ENCODE data around the gene ZNF446.
"Not testable (repeated sequence)": the region's sequence is repeated elsewhere in the genome, so short reads cannot be mapped to it uniquely, and the experiment has no call there.

ZNF446 gene

DNA sequence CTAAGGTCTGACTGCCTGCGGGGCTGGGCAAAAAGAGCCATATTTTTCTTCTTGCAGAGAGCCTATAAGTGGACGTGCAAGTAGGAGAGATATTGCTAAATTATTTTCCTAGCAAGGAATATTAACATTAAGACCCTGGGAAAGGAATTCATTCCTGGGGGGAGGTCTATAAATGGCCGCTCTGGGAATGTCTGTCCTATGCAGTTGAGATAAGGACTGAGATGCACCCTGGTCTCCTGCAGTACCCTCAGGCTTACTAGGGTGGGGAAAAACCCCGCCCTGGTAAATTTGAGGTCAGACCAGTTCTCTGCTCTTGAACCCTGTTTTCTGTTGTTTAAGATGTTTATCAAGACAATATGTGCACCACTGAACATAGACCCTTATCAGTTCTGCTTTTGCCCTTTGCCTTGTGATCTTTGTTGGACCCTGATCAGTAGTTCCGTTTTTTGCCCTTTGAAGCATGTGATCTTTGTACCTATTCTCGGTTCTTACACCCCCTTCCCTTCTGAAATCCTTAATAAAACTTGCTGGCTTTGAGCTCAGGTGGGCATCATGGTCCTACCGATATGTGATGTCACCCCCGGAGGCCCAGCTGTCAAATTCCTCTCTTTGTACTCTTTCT lies 31.6 kb downstream of the ZNF446 start:
- DNase-seq (ENCODE audit: low read depth) = not testable (repeated sequence)

DNA sequence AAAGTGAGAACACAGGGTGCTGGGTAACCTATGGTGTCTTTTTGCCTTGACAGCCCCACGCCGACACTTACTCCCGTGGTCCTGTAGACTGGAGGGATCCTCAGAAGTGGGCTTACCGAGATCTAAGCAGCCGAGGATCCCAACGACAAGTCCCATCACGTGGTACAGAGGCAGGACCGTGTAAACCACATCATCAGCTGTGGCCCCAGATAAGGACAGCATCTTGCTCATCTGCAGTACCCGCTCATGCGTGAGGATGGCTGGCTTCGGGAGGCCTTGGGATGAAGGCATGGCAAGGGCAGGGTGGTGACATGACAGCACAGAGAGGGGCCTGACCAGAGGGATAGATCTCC lies 33.6 kb downstream of the ZNF446 start:
- DNase-seq (ENCODE audit: low read depth) = no peak

DNA sequence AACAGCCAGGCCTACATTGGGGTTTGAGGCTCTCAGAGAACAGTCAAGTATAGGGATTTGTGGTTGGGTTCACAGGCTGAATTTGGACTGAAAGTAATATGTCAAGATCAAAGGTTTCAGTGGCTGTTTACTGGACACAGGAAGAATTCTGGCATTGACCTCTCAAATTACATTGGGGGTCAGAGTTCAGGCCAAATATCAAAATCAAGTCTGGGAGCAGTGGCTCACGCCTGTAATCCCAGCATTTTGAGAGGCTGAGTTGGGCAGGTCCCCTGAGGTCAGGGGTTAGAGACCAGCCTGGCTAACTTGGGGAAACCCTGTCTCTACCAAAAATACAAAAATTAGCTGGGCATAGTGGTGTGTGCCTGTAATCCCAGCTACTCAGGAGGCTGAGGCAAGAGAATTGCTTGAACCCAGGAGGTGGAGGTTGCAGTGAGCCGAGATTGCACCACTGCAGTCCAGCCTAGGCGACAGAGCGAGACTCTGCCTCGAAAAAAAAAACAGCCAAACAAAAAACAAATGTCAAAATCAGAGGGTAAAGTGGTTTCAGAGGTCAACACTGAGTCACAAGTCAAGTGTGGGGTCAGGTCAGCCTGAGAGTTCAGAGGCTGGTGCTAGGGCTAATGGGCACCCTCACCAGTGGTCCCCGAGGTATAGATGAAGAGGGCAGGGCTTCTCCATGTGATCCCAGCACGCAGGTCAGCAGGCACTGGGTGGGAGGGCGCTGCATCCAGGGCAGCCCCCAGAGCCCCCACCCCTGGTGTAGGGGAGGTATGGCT lies 34.1 kb downstream of the ZNF446 start:
- DNase-seq (ENCODE audit: low read depth) = no peak

DNA sequence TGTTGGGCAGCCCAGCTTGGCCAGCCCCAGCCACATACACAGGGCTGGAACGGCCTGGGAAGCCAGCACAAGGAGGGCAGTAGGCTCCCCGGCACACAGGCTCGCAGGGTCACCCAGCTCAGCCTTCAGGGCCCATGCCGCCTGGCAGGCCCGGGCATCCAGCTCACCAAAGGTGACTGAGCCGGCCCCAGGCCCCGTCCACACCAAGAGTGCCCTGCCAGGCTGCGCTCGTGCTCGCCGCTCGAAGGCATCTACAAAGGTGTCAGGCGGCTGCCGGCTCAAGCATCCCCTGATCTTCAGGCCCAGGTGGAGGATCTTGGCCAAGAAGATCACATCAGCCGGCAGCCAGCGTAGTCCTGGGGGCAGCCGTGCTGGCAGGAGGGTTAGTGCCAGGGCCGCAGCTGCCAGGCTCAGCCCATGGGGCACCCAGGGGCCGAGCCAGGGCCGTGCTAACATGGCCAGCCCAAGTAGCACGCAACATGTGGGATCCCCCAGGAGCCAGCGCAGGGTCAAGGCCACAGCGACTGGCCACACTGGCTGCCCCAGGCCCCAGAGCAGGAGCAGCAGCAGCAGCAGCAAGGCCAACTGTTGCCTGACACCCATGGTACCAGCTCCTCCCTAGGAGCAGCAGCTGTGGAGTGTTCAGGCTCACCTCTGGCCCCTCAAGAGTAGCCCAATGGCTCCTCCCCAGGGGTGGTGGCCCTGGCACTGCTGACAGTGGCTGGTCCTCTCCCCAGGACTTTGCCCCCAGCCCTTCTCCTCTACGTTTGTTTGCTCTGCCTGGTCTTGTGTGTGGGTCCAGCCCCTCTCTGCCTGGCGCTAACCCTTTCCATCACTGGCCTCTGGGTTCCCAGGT lies 35.4 kb downstream of the ZNF446 start, which contains the start of gene SLC27A5:
Gene SLC27A5, minus strand, starts transcription at position 640 of the 856 bp plus-strand sequence. Its CDS starts 37 bp downstream, at position 603.
- DNase-seq (ENCODE audit: low read depth) = no peak

DNA sequence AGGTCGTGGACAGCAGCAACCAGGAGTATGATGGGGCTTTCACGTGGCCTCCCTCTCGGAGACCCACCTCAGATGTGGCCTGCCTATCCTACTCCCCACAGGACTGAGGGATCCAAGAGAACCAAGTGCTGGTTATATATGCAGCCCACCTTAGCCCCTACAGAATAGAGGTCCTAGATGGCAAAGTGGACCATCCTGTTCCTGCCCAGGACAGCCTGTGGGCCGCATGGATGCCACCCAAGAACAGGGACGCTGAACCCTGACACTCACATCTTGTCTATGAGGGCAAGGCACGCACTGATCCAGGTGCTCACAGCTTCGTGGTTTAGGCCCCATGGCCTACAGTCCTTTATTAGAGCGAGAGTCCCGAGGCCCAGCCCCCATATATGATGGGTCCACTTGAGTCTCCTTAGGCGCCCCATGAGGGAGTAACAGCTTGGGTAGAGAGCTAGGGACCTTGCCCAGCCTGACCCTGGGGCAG lies 37.1 kb downstream of the ZNF446 start:
- DNase-seq (ENCODE audit: low read depth) = no peak

DNA sequence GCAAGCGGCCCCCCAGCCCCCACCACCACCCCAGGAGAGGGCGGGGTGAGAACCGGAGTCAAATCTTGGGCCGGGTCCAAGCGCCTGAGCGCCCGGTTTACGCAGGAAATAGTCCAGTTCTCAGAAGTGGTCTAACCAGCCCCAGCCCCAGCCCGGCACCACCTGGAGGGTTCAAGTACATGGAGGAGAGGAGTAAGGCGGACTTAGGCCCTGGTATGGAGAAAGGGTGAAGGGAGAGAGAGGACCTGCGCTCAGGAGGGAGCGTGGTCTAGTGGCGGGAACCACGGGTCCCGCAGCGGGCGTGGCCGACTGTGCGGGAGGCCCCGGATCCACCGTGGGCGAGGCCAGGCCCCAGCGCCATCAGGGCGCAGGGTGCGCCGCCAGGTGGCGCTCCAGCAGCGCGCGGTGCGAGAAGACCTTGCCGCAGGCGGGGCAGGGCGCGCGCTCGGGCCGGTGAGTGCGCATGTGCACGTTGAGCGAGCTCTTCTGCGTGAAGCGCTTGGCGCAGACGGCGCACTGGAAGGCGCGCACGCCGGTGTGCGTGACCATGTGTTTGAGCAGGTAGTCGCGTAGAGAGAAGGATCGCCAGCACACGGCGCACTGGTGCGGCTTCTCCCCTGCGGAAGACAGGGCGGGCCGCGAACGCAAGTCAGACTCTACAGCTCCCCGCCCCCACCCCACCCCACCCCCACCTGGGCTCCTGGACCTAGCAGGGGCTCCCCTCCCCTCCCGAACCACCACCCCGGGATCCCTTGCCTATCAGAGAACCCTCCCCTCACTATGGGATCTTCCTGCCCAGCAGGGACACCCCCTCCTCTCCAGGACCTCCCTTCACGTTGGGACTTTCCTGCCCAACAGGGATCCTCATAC lies 37.8 kb downstream of the ZNF446 start:
- no peak for DNase-seq (ENCODE audit: low read depth)

DNA sequence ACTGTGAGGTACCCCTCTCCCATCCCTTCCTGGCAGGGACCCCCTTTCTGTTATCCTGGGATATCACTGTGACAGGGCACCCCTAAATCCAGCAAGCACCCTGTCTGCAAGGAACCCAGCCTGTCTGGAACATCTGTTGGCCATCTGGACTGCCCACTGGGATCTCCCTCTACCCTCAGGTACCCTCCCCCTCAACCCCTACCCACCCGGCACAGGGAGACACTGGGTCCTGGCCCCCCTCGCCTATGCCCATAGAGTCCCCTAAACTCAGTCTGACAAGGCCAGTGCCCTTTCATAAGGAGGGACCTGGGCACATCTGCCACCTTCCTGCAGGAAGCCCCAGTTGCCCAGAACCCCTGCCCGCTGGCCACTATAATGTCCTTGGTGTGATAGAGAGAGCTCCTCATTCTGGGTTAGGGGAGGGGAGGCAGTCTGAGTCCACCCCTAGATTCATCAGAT lies 38.4 kb downstream of the ZNF446 start:
- no peak for DNase-seq (ENCODE audit: low read depth)

DNA sequence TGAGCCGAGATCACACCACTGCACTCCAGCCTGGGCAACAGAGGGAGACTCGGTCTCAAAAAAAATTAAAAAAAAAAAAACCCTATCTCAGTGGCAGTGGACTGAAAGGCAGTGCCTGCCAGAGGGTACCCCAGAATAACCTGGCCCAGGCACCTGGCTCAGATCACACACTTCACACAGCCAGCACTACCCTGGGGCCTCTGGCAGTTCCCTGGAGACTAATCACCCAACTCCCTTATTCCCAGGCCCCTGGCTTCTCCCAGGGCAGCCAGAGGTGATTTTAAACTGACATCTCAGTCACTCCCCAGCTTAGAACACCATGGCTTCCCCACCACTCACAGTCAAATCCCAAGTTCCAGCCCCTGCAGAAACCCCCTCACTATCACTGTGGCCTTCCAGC lies 39.1 kb downstream of the ZNF446 start:
- DNase-seq (ENCODE audit: low read depth) = no peak

DNA sequence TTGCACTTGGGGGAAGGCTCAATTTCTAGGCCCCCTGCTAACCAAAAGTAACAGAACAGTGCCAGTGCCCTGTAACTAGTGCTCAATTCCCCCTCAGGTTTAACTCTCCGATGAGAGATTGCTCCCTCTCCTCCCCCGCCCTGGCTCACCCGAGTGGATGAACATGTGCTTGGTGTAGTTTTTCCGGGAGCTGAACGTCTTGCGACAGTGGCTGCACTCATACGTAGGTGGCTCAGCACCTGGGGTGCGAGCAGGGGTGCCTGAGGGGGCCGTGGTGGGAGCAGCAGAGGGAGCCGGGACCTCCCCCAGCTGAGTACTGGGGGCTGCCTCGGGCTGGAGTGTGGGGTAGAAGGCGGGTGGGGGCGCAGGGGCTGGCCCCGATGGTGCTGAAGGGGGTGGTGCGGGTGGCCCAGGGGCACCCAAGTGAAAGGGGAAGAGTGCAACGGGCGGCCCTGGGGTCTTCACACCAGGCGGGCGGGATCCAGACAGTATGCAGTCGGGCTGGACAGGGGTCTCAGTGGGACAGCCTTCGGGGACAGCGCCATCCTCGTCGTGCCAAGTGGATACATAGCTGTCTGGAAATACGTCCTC lies 40.2 kb downstream of the ZNF446 start:
- DNase-seq (ENCODE audit: low read depth) = no peak

DNA sequence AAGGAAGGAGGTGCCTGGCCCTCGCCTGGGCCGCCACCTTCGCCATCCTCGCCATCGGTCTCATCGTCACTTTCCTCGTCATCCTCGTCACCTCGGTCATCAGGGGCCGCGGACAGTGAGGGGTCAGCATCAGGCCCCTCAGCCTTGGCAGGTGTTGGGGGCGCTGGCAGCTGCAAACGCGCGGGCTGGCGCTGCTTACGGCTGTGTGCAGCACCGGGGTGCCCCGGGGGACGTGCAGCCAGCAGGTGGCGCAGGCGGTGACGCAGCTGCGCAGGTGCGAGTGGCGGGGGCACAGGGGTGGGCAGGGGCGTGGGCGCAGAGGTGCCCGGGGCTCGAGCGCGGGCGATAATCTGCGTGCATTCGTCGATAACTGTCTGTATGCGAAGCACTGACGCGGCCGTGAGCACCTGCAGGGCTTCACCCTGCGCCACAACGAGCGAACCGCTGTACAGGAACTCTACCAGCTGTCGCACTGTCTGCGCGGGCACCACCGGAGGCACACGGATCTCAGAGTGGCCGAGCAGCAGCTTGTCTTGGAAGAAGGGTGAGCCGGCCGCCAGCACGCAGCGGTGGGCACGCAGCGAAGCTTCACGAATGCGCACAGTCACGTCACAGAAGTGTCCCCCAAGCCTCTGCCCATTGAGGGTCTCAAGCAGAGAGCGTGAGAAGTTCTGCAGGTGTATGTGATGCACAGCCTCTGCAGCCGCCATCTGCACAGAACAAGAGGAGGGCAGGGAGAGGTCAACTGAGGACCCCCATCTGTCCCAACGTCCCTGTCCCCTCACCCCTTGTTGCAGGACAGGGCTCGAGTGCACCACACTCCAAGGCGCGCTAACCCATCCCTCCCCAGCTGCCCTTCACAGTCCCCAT lies 41.0 kb downstream of the ZNF446 start:
- no peak for DNase-seq (ENCODE audit: low read depth)

DNA sequence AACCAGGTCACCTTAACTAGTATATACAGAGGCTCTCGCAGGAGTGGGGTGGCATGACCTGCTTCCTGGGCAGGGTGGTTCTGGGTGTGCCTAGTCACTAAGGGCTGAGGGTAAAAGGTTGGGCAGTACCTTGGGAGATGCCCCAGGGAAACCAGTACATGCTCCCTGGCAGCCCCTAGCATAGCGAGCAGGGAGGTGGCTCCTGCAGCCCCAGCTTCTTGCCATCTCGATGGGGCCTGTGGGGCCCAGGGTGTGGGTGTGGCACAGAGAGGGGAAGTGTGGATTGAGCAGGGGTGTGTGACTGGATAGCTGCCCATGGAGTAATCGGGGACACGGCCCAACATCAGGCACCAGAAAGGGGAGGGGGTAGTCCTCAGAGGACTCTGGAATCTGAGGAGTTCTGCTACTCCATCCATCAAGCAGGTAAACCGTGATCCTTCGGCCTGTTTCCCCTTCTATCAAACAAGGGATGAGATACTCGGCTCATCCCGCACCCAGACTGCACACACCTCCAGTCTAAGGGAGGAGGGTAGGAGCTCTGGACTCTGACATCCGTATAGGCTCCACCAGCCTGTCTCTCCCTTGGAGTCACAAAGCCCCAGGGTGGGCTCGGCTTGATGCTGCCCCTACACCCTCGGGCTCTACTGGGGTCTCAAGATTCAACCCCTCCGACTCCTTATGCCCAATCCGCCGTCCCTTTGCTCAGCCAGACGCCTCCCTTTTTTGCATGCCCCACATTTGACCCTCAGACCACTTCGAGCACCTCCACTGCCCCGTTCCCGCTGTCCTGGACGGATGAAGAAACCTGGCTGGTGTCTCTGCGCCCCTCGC lies 42.3 kb downstream of the ZNF446 start:
- DNase-seq (ENCODE audit: low read depth) = no peak

DNA sequence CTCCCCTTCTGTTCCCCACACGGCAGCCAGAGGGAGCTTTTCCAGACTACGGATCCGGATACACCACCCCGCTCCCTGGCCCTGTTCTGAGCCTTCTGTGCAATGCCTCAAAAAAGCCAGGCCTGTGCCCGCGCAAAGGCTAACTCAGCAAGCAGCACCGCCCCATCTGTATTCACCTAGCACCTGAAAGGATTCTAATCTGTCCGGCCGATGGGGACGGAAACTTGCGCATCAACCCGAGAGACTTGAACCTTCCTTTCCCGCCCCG lies 42.9 kb downstream of the ZNF446 start:
- peak; percentile 32 for DNase-seq (ENCODE audit: low read depth)

DNA sequence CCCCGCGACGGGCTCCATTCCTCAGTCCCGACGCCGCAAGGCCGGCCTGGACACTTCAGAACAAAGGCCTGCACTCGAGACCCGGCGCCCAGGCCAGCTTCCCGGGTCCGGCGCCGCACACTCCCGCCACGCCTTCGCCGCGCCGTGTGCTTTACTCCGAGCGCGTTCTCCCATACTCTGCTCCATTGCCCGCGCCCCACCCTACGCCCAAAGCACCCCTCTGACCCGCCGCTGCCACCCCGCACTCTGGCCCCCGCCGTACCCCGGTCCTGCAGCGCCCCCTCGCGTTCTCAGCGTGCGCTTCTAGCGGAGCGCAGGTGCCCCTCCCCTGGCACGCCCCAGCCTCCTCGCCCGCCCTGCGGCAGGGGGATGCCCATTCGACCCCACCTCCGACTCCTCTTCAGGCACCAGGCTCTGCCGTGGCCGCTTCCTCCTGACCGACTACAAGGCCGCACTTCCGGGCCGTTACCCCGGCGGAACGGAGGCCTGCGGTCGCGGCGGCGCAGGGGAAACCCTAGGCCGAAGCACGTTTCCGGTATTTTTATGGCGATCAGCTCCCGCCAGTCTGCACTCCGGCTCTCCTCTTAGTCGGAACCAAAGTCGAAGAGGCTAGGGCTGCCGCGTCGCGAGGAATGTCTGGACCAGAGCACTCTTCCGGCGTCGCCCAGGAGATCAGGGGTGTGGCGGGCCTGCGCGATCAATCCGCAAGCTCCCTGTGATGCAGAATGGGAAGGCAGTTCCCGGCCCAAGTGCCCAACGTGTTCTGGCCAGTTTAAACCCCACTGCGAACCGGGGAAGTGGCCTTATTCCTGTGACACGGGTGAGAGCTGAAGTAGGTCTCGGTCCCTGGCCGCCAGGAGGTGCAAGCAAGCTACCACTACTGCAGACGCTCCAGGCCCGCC lies 43.5 kb downstream of the ZNF446 start, which contains the start of gene ZBTB45:
Gene ZBTB45, minus strand, starts transcription at position 456 of the 902 bp plus-strand sequence. CDS start 2,137 bp downstream, outside the sequence.
- DNase-seq (ENCODE audit: low read depth) = peak; percentile 81

DNA sequence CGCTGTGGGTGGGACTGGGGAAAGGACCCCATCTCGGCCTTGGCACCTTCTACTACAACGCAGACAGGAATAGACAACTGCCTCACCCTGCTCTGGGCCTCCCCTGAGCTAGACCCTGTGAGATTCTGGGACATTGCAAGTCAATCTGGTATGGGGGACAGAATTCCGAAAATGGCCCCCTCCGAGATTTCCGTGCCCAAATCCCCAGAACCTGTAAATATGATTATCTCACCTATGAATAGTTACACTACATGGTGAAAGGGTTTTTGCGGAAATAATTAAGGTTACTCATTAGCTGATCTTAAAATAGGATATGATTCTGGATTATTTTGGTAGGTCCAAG lies 44.1 kb downstream of the ZNF446 start:
- DNase-seq (ENCODE audit: low read depth) = no peak

DNA sequence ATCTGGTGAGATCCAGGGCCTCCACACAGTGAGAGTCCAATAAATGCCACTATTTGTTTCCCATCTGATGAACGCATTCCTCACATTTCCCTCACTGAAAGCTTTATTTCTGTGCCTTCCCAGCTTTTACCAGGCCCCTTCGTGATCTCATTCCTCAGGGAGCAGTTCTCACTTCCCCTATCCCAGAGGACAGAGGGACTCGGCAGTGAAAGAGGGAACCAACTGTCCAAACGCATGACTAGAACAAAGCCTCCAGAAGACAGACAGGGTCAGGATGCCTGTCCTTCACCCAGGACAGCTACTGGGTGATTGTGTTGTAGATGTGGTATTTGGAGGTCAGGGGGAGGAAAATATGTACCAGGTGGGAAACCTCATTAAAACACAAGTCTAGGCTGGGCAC lies 45.5 kb downstream of the ZNF446 start:
- DNase-seq (ENCODE audit: low read depth) = no peak

DNA sequence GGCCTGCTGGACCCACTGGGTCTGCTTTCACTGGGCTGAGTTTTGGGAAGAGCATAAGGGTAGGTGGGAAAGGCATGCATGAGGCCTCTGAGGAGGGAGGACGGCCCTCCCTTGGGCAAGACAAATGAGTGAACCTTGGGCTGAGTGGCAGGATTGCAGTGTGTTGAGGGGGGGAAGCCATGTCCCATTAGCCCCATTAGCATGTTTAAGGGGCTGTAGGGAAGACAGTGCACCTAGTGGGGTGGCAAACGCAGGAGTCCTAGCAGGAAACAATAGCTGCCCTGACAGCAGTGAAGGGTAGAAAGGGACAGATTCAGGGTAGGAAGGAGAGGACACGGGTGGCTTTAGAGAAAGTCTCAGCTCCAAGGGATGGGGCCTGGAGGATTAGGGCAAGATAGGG lies 46.6 kb downstream of the ZNF446 start:
- DNase-seq (ENCODE audit: low read depth) = no peak

DNA sequence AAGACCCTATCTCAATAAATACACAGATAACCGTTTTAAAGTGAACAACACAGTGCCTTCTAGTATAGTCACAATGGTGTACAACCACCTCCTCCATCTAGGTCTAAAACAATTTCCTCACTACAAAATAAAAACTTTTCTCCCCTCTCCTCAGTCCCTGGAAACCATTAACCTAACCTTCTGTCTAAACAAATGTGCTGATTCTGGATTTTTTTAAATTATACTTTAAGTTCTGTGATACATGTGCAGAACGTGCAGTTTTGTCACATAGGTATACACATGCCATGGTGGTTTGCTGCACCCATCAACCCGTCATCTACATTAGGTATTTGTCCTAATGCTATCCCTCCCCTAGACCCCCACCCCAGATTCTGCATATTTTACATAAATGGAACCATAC lies 53.3 kb downstream of the ZNF446 start:
- DNase-seq (ENCODE audit: low read depth) = no peak
